ENCODE measurements around the gene PRPF8. TPM values are rescaled to one million over a fixed set of nuclear protein-coding genes. Genes with fewer than 3 reads are reported as not detected.

The PRPF8 gene
- total and polyA plus RNA-seq, 2 of the 8 experiments (the other 6 are each of a cell fraction or from before 2014, with no cell fraction given) = 329 to 337 TPM

DNA sequence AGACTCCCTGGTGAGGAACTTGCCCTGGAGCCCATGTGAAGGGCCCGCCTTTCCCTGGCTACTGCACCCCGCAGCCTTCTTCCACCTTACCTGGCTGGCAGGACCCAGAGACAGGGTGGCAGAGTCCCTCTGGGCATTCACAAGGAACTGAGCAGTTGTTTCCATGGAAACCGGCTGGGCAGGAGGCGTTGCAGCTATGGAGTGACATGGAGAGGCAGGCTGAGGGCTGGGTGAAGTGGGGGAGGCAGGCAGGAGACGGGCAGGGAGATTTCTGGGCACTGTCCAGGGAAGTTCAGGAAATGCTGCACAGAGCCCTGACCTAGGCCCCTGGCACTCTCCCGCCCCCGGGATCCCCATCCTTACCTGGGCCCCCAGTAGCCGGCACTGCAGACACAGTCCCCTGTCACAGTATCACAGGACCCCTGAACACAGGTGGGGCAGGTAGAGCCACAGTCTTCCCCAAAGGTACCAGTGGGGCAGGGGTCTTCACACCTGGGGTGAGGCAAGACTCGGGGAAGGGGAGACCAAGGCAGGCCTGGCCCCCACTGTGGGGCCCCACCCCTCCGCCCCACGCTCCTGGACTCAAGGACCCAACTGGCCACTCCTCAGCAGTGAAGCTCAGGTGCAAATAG lies 45.0 kb downstream of the PRPF8 start:
- H4K20me1 ChIP-seq (replicated peaks in 1 of 2; ENCODE audit: control insufficient read depth in 1 of 2, insufficient read depth in 2 of 2, low read length in 2 of 2) = no peaks in the 10 kb centered on the region
- H3K4me3 ChIP-seq (ENCODE audit: extremely low read depth in 1 of 4, insufficient read depth in 2 of 4, low read depth in 3 of 4, low read length in 4 of 4) = no peak overlapping the region
- no peak overlapping the region for H2BK120ac ChIP-seq (replicated peaks; ENCODE audit: low read depth, low read length)
- no peak overlapping the region for H2BK20ac ChIP-seq (ENCODE audit: low read length)
- H2AFZ ChIP-seq (ENCODE audit: low read length) = no peak overlapping the region
- H2BK15ac ChIP-seq (ENCODE audit: low read length) = no peak overlapping the region
- 80% methylated on average over 11 of the region's 11 CpGs; no CpG with 5 or more reads in 1 of the 2 experiments for WGBS, 2 experiments (ENCODE audit: extremely low coverage in 1 of 2, insufficient coverage in 1 of 2, insufficient read length in 1 of 2, insufficient replicate concordance in 2 of 2, low coverage in 1 of 2, low lambda C conversion rate in 2 of 2, missing lambda C conversion rate in 1 of 2)
- H3K36me3 ChIP-seq (ENCODE audit: control insufficient read depth in 2 of 4, insufficient read depth in 4 of 4, low read length in 3 of 4) = 0 out of 8 replicates have a peak, but pooled peaks cover 0 to 2% (median 0%) of the 10 kb centered on the region in 4 experiments
- FAIRE-seq (no peak), DNase-seq (ENCODE audit: low read depth in 1 of 2, low spot score in 2 of 2) (no peak)
- no peak for TF ChIP-seq EP300 (IDR thresholded peaks at IDR 0.05; ENCODE audit: borderline replicate concordance in 1 of 2, low read depth in 2 of 2, low read length in 2 of 2)
- TF ChIP-seq HDAC2 (IDR thresholded peaks at IDR 0.05; ENCODE audit: borderline replicate concordance in 1 of 2, low read depth in 2 of 2, low read length in 2 of 2) = no peak
- TF ChIP-seq TAF7 (optimal IDR thresholded peaks at IDR 0.05; ENCODE audit: borderline replicate concordance, low read depth, low read length) = no peak
- TF ChIP-seq CREB1 (IDR thresholded peaks at IDR 0.05) = no peak
- TF ChIP-seq RFX5 (IDR thresholded peaks at IDR 0.05; ENCODE audit: borderline replicate concordance, low read depth, low read length) = no peak
- no peak for TF ChIP-seq ZNF274 (IDR thresholded peaks at IDR 0.05; ENCODE audit: borderline replicate concordance, extremely low read depth, low read length)
- no peak overlapping the region for H3K23ac ChIP-seq (ENCODE audit: insufficient read length)
- H3K27ac ChIP-seq (ENCODE audit: low read depth, low read length) = no peak overlapping the region
- CTCF ChIA-PET (ENCODE audit: partially characterized antibody) = interaction anchor here (1.1 to 4.4 kb wide), 7 partner anchors 9 to 106 kb away, joined by 3 to 36 read pairs (median 5); partner anchors contain the start of genes RILP and SLC43A2
- H3K27me3 ChIP-seq (replicated peaks in 1 of 4; ENCODE audit: control insufficient read depth in 3 of 4, extremely low read depth in 1 of 4, insufficient read depth in 3 of 4, low read length in 3 of 4) = peaks cover 0 to 13% (median 6%) of the 10 kb centered on the region in 4 experiments; a peak in 5 of 7 replicates
- H3K79me2 ChIP-seq (ENCODE audit: control insufficient read depth in 1 of 2, insufficient read depth in 2 of 2, low read length in 2 of 2) = no peaks in the 10 kb centered on the region
- peaks cover 0 to 29% (median 14%) of the 10 kb centered on the region in 4 experiments; a peak in 5 of 7 replicates for H3K4me1 ChIP-seq (replicated peaks in 1 of 4; ENCODE audit: control insufficient read depth in 3 of 4, insufficient read depth in 4 of 4, low read length in 3 of 4)
- H3K4me2 ChIP-seq (ENCODE audit: insufficient read depth in 1 of 2, low read depth in 2 of 2, low read length in 2 of 2) = no peak overlapping the region
- H2BK12ac ChIP-seq (ENCODE audit: low read depth, low read length) = peak overlapping the region; percentile 75; the same call in 1 of the 2 replicates
- H3K56ac ChIP-seq (replicated peaks; ENCODE audit: insufficient read length, low read depth, low read length) = no peak overlapping the region
- H3K9me3 ChIP-seq (ENCODE audit: insufficient read depth in 2 of 2, low read depth in 1 of 2, low read length in 1 of 2) = no peaks in the 10 kb centered on the region
- no peak overlapping the region for H3K14ac ChIP-seq (ENCODE audit: insufficient read length)
- H4K8ac ChIP-seq (ENCODE audit: extremely low read depth, insufficient read depth, low read length) = no peak overlapping the region
- no peak overlapping the region for H3K9ac ChIP-seq (replicated peaks in 1 of 4; ENCODE audit: extremely low read depth in 1 of 4, low read depth in 3 of 4, low read length in 3 of 4)
- peak overlapping the region; percentile 66; the same call in 1 of the 2 replicates for H2BK5ac ChIP-seq (ENCODE audit: low read depth, low read length)
- no peaks in the 10 kb centered on the region for H3K79me1 ChIP-seq (ENCODE audit: low read depth, low read length)
- no peak overlapping the region for H4K5ac ChIP-seq (ENCODE audit: insufficient read length, low read depth, low read length)
- no peak overlapping the region for H3K4ac ChIP-seq (replicated peaks; ENCODE audit: insufficient read length, low read depth, low read length)
- no peak overlapping the region for H4K91ac ChIP-seq (replicated peaks; ENCODE audit: insufficient read length, low read length)
- no peak overlapping the region for H2AK5ac ChIP-seq (ENCODE audit: low read depth, low read length)
- peaks cover 5% of the 10 kb centered on the region; the same call in 1 of the 2 replicates for H3K23me2 ChIP-seq (ENCODE audit: low read depth, low read length)
- POLR2A ChIA-PET (ENCODE audit: partially characterized antibody) = interaction anchor here (0.9 to 4.6 kb wide), 6 partner anchors 10 to 439 kb away, joined by 3 to 29 read pairs (median 3); partner anchors contain the start of gene SLC43A2
- H3K18ac ChIP-seq (ENCODE audit: extremely low read depth, low read length) = no peak overlapping the region
